Measurements from ENCODE around the gene RAB40B.
"Not testable (repeated sequence)": the region's sequence is repeated elsewhere in the genome, so short reads cannot be mapped to it uniquely, and the experiment has no call there.

Gene RAB40B

DNA sequence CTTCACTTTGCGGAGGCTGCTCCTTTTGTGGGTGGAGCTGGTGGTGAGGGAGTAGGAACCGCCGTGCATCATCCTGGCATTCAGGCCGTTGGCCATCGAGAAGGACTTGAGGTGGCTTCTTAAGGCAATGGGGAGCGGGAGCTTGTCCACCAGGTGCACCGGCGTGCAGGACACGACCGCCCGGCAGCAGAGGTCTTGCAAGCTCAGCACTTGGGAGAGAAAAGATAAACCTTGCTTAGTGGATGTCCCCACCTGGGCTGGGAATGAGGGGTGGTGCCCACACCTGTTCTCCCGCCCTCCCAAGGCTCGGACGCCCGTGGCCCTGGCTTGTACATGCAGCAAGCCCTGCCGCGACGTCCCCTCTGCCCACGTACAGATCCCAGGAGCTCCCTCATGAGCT is 40.6 kb downstream of the RAB40B start:
- Histone ChIP-seq H3K4me3 (ENCODE audit: low read depth in 1 of 2, low read length in 1 of 2) (no peak overlapping the region), H3K27me3 (no peaks in the 10 kb centered on the region), H3K36me3 (no peaks in the 10 kb centered on the region), H3K9me3 (no peaks in the 10 kb centered on the region), H3K4me1 (ENCODE audit: control insufficient read depth in 1 of 2, insufficient read depth in 1 of 2, low read depth in 1 of 2, low read length in 1 of 2) (peaks cover 19 to 22% of the 10 kb centered on the region in 2 experiments), H3K27ac (no peak overlapping the region)
- TF ChIP-seq, protein P1, sequence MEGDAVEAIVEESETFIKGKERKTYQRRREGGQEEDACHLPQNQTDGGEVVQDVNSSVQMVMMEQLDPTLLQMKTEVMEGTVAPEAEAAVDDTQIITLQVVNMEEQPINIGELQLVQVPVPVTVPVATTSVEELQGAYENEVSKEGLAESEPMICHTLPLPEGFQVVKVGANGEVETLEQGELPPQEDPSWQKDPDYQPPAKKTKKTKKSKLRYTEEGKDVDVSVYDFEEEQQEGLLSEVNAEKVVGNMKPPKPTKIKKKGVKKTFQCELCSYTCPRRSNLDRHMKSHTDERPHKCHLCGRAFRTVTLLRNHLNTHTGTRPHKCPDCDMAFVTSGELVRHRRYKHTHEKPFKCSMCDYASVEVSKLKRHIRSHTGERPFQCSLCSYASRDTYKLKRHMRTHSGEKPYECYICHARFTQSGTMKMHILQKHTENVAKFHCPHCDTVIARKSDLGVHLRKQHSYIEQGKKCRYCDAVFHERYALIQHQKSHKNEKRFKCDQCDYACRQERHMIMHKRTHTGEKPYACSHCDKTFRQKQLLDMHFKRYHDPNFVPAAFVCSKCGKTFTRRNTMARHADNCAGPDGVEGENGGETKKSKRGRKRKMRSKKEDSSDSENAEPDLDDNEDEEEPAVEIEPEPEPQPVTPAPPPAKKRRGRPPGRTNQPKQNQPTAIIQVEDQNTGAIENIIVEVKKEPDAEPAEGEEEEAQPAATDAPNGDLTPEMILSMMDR (IDR thresholded peaks at IDR 0.05) = no peak

DNA sequence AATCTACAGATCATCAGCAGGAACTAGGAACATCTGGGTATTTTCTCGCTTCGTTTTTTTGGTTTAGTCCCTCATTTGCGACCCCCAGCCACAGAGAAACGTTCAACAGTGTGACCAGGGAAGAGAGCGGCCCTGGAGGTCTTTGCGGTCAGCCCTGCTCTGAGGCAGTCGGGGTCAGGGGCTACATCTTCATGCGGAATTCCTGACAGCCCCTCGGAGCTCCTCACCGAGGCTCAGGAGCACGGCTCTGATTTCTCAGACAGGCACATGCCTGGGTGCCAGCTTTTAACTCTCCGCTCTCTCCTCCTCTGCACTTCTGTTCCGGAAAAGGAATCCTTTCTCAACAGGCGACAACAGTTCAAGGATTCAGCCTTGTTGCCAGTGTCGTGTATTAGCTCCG is 42.2 kb downstream of the RAB40B start:
- no peaks in the 10 kb centered on the region for H3K9me3 ChIP-seq
- H3K4me1 ChIP-seq (ENCODE audit: control insufficient read depth in 1 of 2, insufficient read depth in 1 of 2, low read depth in 1 of 2, low read length in 1 of 2) = peaks cover 19 to 22% of the 10 kb centered on the region in 2 experiments
- no peak overlapping the region for H3K27ac ChIP-seq
- H3K4me3 ChIP-seq (ENCODE audit: low read depth in 1 of 2, low read length in 1 of 2) = no peak overlapping the region
- TF ChIP-seq, protein P1 (IDR thresholded peaks at IDR 0.05) = no peak
- no peaks in the 10 kb centered on the region for H3K27me3 ChIP-seq
- no peaks in the 10 kb centered on the region for H3K36me3 ChIP-seq

DNA sequence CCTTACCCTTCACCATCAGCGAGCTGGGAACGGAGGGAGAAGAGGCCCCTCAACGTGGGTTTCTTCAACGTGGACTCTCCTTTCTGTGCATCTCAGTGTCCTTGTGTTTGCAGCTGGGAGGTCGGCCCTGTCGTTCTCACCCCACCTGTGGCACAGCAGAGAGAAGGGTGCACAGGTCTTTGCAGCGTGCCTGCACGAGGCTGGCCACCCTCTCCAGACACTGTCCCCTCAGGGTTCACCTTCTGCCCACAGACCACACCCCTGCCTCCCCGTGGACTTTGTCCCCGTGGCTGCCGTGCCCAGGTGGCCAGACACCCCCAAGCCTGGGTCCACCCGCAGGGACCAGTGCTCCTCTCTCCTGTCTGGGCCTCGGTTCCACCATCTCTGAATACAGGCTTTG is 43.0 kb downstream of the RAB40B start:
- peak overlapping the region; percentile 37 to 40 for H3K4me3 ChIP-seq (ENCODE audit: low read depth in 1 of 2, low read length in 1 of 2)
- no peaks in the 10 kb centered on the region for H3K36me3 ChIP-seq
- TF ChIP-seq, protein P1 (IDR thresholded peaks at IDR 0.05) = no peak
- no peaks in the 10 kb centered on the region for H3K27me3 ChIP-seq
- H3K4me1 ChIP-seq (ENCODE audit: control insufficient read depth in 1 of 2, insufficient read depth in 1 of 2, low read depth in 1 of 2, low read length in 1 of 2) = peaks cover 19 to 22% of the 10 kb centered on the region in 2 experiments
- H3K27ac ChIP-seq = peak overlapping the region; percentile 75
- H3K9me3 ChIP-seq = no peaks in the 10 kb centered on the region

DNA sequence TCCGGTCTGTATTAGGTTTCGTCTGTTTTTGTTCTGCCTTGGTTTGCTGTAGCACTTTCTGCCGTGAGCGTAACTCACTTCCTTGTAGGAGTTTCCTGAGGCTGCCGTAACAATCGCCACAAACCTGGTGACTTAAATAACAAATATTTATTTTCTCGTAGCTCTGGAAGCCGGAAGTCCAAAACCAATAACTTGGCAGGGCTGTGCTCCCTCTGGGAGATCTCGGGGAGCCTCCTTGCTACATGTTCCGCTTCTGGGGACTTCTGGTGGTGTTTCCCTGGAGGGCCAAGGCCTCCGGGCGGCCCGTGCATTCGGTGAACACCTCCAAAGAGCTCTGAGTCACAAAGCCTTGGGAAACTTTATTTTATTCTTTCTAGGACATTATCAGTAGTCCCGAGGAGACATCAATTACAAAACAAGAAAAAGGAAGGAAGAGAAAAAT is 43.4 kb downstream of the RAB40B start:
- no peaks in the 10 kb centered on the region for H3K9me3 ChIP-seq
- no peaks in the 10 kb centered on the region for H3K27me3 ChIP-seq
- peak overlapping the region; percentile 37 to 40 for H3K4me3 ChIP-seq (ENCODE audit: low read depth in 1 of 2, low read length in 1 of 2)
- H3K36me3 ChIP-seq = no peaks in the 10 kb centered on the region
- H3K4me1 ChIP-seq (ENCODE audit: control insufficient read depth in 1 of 2, insufficient read depth in 1 of 2, low read depth in 1 of 2, low read length in 1 of 2) = peaks cover 19 to 22% of the 10 kb centered on the region in 2 experiments
- peak overlapping the region; percentile 75 for H3K27ac ChIP-seq
- TF ChIP-seq, protein P1 (IDR thresholded peaks at IDR 0.05) = no peak

DNA sequence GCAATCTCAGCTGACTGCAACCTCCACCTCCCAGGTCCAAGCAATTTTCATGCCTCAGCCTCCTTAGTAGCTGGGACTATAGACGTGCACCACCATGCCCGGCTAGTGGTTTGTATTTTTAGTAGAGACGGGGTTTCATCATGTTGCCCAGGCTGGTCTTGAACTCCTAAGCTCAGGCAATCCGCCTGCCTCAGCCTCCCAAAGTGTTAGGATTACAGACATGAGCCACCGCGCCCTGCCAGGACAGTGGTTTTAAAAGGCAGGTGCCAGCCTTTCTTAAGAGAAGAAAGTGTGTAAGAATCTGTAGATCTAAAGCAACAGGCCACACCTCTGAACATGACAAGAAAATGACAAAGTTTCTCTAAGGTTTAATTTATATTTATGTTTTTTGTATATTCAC is 43.9 kb downstream of the RAB40B start:
- Histone ChIP-seq H3K27ac (peak overlapping the region; percentile 75), H3K4me3 (ENCODE audit: low read depth in 1 of 2, low read length in 1 of 2) (peak overlapping the region; percentile 37 to 40), H3K4me1 (ENCODE audit: control insufficient read depth in 1 of 2, insufficient read depth in 1 of 2, low read depth in 1 of 2, low read length in 1 of 2) (peaks cover 19 to 22% of the 10 kb centered on the region in 2 experiments)
- not testable (repeated sequence) for H3K36me3 ChIP-seq, H3K27me3 ChIP-seq, H3K9me3 ChIP-seq

DNA sequence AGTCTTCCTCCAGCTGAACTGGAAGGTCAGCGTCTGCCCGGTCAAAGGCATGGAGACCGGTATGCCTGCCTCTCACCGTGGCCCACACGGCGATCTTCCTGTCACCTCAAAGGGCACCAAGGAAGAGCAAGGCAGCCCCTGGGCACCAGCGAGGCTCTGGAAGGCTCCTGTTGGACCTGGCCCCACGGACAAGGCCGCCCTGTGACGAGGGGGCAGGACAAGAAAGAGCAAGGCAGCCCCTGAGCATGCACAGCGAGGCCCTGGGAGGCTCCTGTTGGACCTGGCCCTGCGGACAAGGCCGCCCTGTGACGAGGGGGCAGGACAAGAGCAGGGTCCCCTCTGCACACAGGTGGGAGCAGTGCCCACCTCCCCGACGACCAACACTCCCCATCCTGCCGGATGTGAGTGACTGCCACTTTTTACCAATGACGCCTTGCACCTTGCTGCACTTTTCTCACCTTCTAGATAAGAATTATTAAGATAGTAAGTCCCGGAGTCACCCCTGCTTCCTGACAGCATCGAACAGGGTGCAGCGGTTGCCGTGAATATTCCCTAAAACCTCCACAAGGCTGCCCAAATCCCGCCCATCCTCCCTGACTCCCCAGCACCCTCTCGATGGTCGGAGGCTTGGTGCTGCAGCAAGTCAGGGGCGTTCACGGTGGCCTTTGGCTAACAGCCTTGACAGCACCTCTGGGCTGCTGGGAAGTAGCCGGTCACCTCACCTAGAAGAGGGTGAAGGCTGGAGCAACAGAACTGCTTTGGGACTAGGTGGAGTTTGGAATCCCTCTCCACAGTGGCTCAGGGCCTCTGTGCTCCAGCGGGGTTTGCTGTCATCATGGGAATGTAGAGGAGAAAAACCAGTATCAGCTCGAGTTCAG is 44.6 kb downstream of the RAB40B start:
- peaks cover 20 to 23% of the 10 kb centered on the region in 2 experiments for H3K4me1 ChIP-seq (ENCODE audit: control insufficient read depth in 1 of 2, insufficient read depth in 1 of 2, low read depth in 1 of 2, low read length in 1 of 2)
- H3K9me3 ChIP-seq = no peaks in the 10 kb centered on the region
- no peaks in the 10 kb centered on the region for H3K27me3 ChIP-seq
- TF ChIP-seq, protein P1 (IDR thresholded peaks at IDR 0.05) = no peak
- H3K4me3 ChIP-seq (ENCODE audit: low read depth in 1 of 2, low read length in 1 of 2) = no peak overlapping the region
- H3K36me3 ChIP-seq = no peaks in the 10 kb centered on the region
- peak overlapping the region; percentile 75 for H3K27ac ChIP-seq

Data from neutrophil (primary cell).